GM12878 (cell line): ENCODE results near the gene OR8A1.

Experiments
- ESRRA ChIP-seq: IDR thresholded peaks from 2 replicates; pipeline ENCODE4 v1.6.1; 2012; ENCODE audit warnings: mild to moderate bottlenecking, low read length, improper control_type of control experiment
- FOS ChIP-seq: IDR thresholded peaks from 3 replicates; pipeline ENCODE4 v1.6.1; 2011; ENCODE audit warnings: borderline replicate concordance; ENCODE audit not compliant: insufficient read length; ENCODE audit errors: extremely low read depth
- NFXL1 ChIP-seq: fragments of 450-650 bp; IDR thresholded peaks from 2 replicates; pipeline ENCODE4 v1.6.1; 2017; ENCODE audit warnings: antibody characterized with exemption, mild to moderate bottlenecking, borderline replicate concordance
- NR2C2 ChIP-seq: IDR thresholded peaks from 2 replicates; pipeline ENCODE4 v1.6.1; 2011; ENCODE audit warnings: borderline replicate concordance, low read depth; ENCODE audit not compliant: control insufficient read depth, insufficient read length
- POLR2A ChIP-seq: IDR thresholded peaks from 2 replicates; pipeline ENCODE4 v1.6.1; 2011; ENCODE audit warnings: low read depth, mild to moderate bottlenecking, low read length
- TAF1 ChIP-seq: IDR thresholded peaks from 2 replicates; pipeline ENCODE4 v1.6.1; 2011; ENCODE audit warnings: mild to moderate bottlenecking, low read depth, low read length, borderline replicate concordance
- ZBTB11 ChIP-seq: fragments of 450-650 bp; formaldehyde crosslinking; IDR thresholded peaks from 2 replicates; pipeline ENCODE4 v1.5.0; 2022; ENCODE audit warnings: mild to moderate bottlenecking, missing genetic modification characterization
- TF ChIP-seq, protein P1 (sequence below): IDR thresholded peaks from 2 replicates; pipeline ENCODE4 v1.6.1; 2011; ENCODE audit warnings: mild to moderate bottlenecking, low read depth, low read length, moderate library complexity; ENCODE audit not compliant: insufficient replicate concordance

GRCh38 chr11:124541204-124541603 is 28.6 kb upstream of the OR8A1 start:
- TF ChIP-seq POLR2A = no peak
- TF ChIP-seq TAF1 = no peak
- no peak for TF ChIP-seq ZBTB11 (CRISPR knock-in tag)
- no peak for TF ChIP-seq ESRRA
- TF ChIP-seq, protein P1, sequence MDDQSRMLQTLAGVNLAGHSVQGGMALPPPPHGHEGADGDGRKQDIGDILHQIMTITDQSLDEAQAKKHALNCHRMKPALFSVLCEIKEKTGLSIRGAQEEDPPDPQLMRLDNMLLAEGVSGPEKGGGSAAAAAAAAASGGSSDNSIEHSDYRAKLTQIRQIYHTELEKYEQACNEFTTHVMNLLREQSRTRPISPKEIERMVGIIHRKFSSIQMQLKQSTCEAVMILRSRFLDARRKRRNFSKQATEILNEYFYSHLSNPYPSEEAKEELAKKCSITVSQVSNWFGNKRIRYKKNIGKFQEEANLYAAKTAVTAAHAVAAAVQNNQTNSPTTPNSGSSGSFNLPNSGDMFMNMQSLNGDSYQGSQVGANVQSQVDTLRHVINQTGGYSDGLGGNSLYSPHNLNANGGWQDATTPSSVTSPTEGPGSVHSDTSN = no peak
- no peak for TF ChIP-seq FOS
- TF ChIP-seq NFXL1 = no peak
- TF ChIP-seq NR2C2 = no peak
